ENCODE results near the gene ZBED6.

ZBED6 gene

DNA sequence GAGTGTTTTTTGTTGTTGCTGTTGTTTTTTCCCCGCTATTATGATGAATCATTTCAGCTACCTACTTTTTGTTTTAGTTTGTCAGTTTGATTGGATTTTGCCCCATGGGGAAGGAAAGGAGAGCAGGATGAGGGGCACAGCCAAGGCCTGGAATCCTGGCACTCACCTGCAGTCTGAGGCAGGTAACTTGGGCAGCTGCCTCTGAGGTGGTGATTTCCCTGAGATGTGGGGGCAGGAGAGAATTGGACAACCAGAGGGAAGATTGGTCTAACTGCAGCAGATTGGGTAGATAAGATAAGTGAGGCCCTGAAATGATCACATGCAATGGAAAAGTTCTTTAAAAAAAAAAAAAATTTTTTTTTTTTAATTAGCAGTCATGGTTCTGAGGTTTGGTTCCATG lies 31.9 kb upstream of the ZBED6 start:
- Histone ChIP-seq H3K27me3 (ENCODE audit: low read length) (no peaks in the 10 kb centered on the region), H3F3A (ENCODE audit: insufficient read depth) (peaks cover 3% of the 10 kb centered on the region; the same call in 1 of the 2 replicates), H3K9me2 (replicated peaks; ENCODE audit: insufficient read depth, low read length) (no peaks in the 10 kb centered on the region), H3K4me3 (ENCODE audit: insufficient read depth, low read length, poor library complexity, severe bottlenecking) (no peak overlapping the region), H4K20me1 (ENCODE audit: low read depth, low read length) (no peaks in the 10 kb centered on the region), H2AFZ (ENCODE audit: low read depth, low read length, severe bottlenecking) (no peak overlapping the region), H3K27ac (ENCODE audit: low read depth, low read length) (no peak overlapping the region), H3K4me2 (ENCODE audit: low read depth, low read length, poor library complexity, severe bottlenecking) (no peak overlapping the region), H3K9ac (ENCODE audit: low read length) (no peak overlapping the region), H3K79me2 (ENCODE audit: insufficient read depth, low read length) (peaks cover 14% of the 10 kb centered on the region; the same call in 1 of the 2 replicates), H3K36me3 (ENCODE audit: low read length) (0 out of 2 replicates have a peak, but pooled peaks cover 2% of the 10 kb centered on the region), H3K9me3 (ENCODE audit: insufficient read depth, low read length) (no peaks in the 10 kb centered on the region)
- TF ChIP-seq EZH2phosphoT487 (conservative IDR thresholded peaks at IDR 0.05; ENCODE audit: low read length) (no peak), CTCF (IDR thresholded peaks at IDR 0.05; ENCODE audit: insufficient read depth, low read length, poor library complexity, severe bottlenecking) (no peak)

DNA sequence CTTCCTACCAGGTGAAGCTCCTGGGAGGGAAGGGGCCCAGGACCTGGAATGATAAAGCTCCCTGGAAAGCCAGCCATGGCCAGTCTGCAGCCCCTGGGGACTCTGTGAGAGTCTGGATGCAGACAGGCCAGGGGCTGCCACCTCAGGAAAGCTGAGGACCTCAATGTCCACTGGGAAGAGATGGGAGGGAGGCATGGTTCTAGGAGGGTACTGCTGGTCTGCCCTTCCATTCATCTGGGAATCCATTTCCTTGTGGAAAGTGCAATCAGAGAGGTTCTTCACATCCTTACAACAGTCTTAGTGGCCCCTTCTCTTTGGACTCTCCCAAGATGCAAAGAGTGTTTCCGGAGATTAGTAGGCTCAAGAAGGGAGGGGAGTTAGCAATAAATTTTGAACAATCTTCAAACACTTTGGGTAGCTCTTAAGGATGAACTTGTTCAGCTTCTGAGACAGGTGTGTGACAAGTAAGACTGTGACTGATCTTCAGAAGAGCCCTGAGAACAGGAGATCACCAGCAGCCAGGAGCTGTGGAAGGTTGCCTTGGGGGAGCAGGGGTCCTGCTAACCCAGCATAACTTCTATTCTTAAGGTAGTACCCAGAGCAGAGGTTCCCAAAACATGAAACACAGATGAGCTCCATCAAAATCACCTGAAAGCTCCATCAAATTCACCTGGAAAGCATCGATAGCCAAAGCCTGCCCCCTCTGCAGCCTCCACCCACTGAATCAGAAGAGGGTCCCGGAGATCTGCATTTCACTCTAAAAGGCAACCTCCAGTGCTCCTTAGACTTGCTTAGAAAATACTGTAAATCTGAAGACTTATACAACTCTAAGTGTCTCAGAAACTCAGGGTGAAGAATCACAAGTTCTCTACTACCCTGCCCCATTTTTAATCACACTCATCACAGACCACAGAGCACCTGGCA lies 31.1 kb upstream of the ZBED6 start:
- peak overlapping the region; percentile 81 for H3K4me2 ChIP-seq (ENCODE audit: low read depth, low read length, poor library complexity, severe bottlenecking)
- no peaks in the 10 kb centered on the region for H4K20me1 ChIP-seq (ENCODE audit: low read depth, low read length)
- no peaks in the 10 kb centered on the region for H3K9me3 ChIP-seq (ENCODE audit: insufficient read depth, low read length)
- peaks cover 3% of the 10 kb centered on the region; the same call in 1 of the 2 replicates for H3F3A ChIP-seq (ENCODE audit: insufficient read depth)
- H3K9ac ChIP-seq (ENCODE audit: low read length), result peak overlapping the region; percentile 66
- peaks cover 14% of the 10 kb centered on the region; the same call in 1 of the 2 replicates for H3K79me2 ChIP-seq (ENCODE audit: insufficient read depth, low read length)
- peak overlapping the region; percentile 57 for H3K4me3 ChIP-seq (ENCODE audit: insufficient read depth, low read length, poor library complexity, severe bottlenecking)
- no peaks in the 10 kb centered on the region for H3K27me3 ChIP-seq (ENCODE audit: low read length)
- 0 out of 2 replicates have a peak, but pooled peaks cover 3% of the 10 kb centered on the region for H3K36me3 ChIP-seq (ENCODE audit: low read length)
- peak overlapping the region; percentile 66 for H2AFZ ChIP-seq (ENCODE audit: low read depth, low read length, severe bottlenecking)
- no peaks in the 10 kb centered on the region for H3K9me2 ChIP-seq (replicated peaks; ENCODE audit: insufficient read depth, low read length)
- peak overlapping the region; percentile 87 for H3K27ac ChIP-seq (ENCODE audit: low read depth, low read length)
- no peak for TF ChIP-seq CTCF (IDR thresholded peaks at IDR 0.05; ENCODE audit: insufficient read depth, low read length, poor library complexity, severe bottlenecking)
- no peak for TF ChIP-seq EZH2phosphoT487 (conservative IDR thresholded peaks at IDR 0.05; ENCODE audit: low read length)

DNA sequence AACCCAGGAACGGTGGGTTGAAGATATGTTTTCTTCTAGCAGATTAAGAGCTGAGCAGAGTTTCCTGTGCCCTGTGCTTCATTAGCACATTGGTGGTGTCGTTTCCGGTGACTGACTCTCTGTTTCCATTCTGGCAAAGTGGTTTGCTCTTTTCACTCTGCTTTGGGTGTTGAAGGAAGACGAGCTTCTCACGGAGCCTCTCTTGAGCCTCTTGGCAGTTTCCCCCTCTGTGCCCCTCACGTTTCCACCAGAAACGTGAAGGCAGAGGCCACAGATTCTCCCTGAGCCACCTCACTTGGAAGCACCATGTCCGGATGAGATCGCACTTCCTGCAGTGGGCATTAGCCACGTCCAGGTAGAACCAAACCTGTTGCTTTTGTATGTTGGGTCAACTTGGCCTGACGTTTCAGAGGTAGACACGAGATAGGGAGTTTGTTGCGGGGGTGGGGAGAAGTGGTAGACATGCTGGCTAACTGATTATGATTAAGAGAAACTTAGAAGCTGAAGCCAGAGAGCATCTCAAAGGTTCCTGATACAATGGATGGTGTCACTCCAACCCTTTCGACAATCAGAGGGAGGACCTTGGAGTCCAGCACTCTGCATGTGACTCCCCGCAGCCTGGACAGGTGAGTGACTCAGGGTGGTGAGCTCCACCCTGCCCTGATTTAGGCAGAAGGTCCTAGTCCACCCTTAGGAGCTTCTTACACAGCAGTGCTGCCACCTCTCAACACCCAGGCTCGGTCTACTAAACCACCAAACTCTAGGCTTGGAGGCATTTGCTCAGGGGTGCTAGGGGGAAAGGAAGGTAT lies 30.2 kb upstream of the ZBED6 start, which contains the start of gene LAX1:
LAX1 (plus strand) TSS at position 155 of the 809 bp plus-strand sequence; CDS start at position 538, 383 bp downstream.
- Histone ChIP-seq H3K9ac (ENCODE audit: low read length) (peak within 1 kb of the TSS; percentile 66), H3K4me3 (ENCODE audit: insufficient read depth, low read length, poor library complexity, severe bottlenecking) (peak within 1 kb of the TSS; percentile 57), H3K27ac (ENCODE audit: low read depth, low read length) (peak within 1 kb of the TSS; percentile 87), H3K9me3 (ENCODE audit: insufficient read depth, low read length) (no peaks in the 10 kb centered on the region), H3K79me2 (ENCODE audit: insufficient read depth, low read length) (peaks cover 14% of the 10 kb centered on the region; the same call in 1 of the 2 replicates), H3K9me2 (replicated peaks; ENCODE audit: insufficient read depth, low read length) (no peaks in the 10 kb centered on the region), H3F3A (ENCODE audit: insufficient read depth) (peaks cover 1% of the 10 kb centered on the region; the same call in 1 of the 2 replicates), H3K36me3 (ENCODE audit: low read length) (0 out of 2 replicates have a peak, but pooled peaks cover 3% of the 10 kb centered on the region), H3K27me3 (ENCODE audit: low read length) (no peaks in the 10 kb centered on the region), H2AFZ (ENCODE audit: low read depth, low read length, severe bottlenecking) (peak within 1 kb of the TSS; percentile 66), H3K4me2 (ENCODE audit: low read depth, low read length, poor library complexity, severe bottlenecking) (peak within 1 kb of the TSS; percentile 81), H4K20me1 (ENCODE audit: low read depth, low read length) (no peaks in the 10 kb centered on the region)
- TF ChIP-seq CTCF (IDR thresholded peaks at IDR 0.05; ENCODE audit: insufficient read depth, low read length, poor library complexity, severe bottlenecking) (no peak), EZH2phosphoT487 (conservative IDR thresholded peaks at IDR 0.05; ENCODE audit: low read length) (no peak)

All from SU-DHL-6 (cell line).